ENCODE results near the gene AP1M1.
A peak's percentile ranks its signal among the peaks of the same experiment; 100 is the strongest.
"Not testable (repeated sequence)": the region's sequence is repeated elsewhere in the genome, so short reads cannot be mapped to it uniquely, and the experiment has no call there.

AP1M1 gene

DNA sequence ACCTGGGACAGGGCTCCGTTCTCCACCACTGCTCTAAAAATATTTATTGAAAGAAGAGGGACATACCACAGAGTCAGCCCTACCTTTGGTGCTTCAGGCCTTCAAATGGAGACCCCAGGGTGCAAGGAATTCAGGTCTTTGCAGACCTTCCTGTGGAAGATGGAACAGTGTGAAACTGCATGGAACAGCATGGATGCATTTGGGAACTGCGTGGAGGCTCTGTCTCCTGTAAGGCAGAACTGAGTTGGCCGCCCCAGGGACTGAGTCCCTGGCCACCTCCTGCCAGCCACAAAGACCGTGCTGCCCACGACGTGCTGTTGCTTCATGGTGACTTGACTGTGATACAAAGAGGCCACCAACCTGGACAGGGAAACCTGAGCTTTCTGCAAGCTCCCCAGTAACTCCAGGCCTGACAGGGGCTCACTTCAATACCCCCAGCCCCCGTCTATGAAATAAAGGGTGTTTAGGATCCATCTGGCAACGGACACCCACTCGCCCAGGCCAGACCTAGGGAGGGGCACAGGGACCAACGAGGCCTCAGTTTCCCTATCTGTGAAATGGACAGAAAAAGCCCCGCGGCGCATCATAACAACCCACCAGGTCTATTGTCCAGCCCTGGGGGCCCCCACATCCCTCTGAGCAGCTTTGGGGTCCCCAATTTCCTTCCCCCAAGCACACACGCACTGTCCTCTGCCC, 68.3 kb downstream of the AP1M1 start:
- no peak for DNase-seq

DNA sequence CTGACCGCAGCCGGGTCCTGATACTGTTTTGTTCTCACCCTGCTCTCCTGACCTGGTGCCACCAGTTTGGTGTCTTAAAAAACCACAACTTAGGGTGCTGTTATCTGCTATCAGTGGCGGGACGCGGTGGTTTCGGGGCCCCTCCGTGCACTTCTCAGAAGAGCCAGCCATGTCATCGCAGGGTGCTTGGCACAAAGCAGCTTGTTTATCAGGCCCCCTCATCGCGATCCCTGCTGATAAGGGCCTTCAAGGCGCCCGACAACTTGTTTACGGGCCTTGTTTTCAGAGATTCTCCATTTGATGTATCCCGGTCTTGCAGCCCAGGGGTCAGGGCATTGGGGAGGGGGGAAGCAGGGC, 68.9 kb downstream of the AP1M1 start:
- no peak for DNase-seq

DNA sequence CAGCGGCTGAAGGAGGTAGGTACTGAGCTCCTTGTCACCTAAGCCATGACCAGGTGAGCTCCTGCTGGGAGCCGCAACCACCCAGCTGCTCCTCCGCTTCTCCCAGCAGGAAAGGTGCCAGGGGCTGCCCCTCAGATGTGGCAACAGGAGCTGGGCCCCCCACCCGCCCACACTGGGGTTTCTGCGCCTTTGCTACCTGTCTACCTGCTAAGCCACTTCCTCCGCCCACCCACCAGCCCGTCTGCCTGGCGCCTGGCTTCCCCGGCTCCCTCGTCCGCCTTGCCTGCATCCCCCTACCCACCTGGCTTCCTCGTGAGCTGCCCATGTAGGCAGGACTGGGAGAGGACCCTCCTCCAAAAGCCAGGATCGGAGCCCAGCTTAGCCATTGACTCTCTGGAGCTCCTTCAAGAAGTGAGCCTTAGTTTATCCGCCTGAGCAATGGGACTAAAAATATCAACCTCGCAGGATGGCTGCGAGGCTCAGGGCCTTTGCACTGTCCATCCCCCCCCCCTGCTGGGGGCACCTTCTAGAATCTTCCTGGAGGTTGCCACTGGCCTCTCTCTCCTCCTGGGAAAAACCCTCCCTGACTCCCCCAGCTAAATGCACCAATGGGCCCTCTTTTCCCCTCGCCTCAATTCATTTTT, 71.1 kb downstream of the AP1M1 start:
- no peak for DNase-seq

DNA sequence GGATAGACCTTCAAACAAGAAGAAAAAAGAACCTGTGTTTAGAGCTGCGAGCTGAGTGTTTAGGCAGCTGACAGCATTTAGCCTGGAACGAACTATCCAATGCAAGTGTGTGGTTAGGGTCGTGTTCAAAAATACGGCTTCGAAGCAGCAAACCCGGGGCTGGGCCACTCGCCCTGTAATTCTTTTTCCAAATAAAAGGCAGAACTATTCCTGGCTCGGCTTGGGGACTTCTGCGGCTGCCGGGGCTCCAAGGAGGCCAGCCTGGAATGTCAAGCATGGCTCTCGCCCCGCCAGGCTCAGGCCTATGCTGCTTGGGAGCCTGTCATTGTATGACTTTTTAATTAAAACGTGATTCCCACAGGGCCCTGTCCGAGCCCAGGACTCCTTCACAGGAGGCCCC, 75.2 kb downstream of the AP1M1 start:
- DNase-seq: no peak

DNA sequence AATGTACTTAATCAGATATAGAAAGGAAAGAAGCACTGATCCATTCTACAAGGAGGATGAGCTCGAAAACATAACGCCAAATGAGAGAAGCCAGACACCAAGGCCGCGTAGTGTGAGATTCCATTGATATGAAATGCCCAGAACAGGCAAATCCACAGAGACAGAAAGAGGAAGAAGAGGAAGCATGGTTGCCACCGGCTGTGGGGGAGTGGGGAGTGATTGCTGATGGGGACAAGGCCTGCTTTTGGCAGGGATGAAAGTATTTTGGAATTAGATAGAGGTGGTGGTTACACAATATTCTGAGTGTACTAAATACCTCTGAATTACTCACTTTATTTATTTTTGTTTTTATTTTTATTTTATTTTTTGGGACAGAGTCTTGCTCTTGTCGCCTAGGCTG, 76.7 kb downstream of the AP1M1 start:
- DNase-seq: no peak

DNA sequence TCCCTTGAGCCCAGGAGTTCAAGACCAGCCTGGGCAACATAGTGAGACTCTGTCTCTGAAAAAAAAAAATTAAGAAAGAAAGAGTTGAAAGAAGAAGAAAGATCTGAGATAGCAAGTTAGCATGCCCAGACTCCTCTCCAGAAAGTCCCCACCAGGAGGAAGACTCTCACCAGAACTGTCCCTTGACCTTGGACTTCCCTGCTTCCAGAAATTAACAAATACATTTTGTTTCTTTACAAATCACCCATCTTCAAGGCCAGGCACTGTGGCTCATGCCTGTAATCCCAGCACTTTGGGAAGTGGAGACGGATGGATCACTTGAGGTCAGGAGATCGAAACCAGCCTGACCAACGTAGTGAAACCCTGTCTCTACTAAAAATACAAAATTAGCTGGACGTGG, 82.6 kb downstream of the AP1M1 start:
- no peak for DNase-seq

DNA sequence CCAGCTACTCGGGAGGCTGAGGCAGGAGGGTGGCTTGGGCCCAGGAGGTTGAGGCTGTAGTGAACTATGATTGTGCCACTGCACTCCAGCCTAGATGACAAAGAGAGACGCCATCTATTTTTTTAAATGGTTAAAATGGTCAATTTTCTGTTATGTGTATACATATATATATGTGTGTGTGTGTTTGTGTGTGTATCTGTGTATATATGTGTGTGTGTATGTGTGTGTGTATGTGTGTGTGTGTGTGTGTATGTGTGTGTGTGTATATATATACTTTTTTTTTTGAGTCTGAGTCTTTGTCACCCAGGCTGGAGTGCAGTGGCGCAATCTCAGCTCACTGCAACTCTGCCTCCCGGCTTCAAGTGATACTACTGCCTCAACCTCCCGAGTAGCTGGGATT, 84.0 kb downstream of the AP1M1 start:
- no peak for DNase-seq

DNA sequence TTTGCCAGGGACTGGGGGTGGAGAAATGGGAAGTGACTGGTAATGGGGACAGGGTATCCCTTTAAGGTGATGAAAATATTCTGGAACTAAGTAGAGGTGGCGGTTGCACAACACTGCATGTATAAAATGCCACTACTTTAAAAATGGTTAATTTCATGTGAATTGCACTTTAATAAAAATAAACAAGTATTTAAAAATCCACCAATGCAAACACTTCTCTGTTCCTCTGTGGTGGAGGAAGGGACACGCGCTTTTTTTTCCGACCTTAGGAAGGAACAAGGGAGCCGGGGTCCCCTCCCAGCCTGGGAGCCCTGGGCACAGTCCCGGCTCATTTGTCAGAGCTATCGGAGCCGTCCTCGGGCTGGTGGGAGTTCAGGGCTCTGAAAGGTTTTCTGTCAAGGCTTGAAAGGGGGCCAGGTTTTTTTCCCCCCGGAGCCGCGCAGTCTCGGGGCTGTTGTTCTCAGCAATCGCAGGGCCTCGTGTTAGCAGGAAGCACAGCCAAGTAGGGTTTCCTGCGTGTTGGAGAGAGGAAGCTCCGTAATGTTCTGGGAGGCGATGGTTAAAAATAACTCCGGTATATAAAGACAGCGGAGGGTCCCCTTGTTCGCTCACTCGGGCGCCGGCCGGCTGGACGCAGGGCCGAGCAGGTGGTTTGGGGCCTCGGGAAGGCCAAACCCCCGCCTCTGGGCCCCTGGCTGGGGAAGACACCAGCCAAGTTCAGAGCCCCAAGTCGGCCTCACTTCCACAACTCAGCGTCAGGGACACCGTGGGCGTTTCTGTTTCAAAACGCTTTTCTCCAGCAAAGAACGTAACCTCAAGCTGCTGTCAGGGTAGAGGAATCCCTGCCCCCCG, 85.7 kb downstream of the AP1M1 start:
- DNase-seq: no peak

DNA sequence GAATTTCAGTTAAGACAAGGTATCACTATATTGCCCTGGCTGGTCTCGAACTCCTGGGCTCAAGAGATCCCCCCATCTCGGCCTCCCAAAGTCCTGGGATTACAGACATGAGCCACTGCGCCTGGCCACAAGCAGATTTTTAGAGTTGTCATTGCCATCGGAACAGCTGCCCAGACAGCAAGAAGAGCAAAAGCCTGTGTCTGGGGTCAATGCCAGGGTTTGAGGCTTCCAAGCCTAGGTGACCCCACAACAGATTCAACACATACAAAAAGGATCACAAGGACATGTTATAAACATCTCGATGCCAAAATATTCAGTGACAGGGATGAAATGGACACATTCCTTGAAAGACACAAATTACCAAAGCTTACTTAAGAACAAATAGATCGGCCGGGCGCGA, 86.8 kb downstream of the AP1M1 start:
- no peak for DNase-seq

DNA sequence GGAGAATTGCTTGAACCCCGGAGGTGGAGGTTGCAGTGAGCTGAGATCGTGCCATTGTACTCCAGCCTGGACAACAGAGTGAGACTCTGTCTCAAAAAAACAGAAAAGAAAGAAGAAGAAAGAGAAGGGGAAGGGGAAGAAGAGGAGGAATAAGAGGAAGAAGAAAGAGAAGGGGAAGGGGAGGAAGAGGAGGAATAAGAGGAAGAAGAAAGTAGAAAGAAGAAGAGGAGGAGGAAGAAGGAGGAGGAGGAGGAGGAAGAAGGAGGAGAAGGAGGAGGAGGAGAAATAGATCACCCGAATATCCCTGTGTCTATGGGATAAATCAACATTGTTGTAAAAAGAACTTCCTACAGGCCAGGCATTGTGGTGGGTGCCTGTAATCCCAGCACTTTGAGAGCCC, 87.4 kb downstream of the AP1M1 start:
- DNase-seq: not testable (repeated sequence)

DNA sequence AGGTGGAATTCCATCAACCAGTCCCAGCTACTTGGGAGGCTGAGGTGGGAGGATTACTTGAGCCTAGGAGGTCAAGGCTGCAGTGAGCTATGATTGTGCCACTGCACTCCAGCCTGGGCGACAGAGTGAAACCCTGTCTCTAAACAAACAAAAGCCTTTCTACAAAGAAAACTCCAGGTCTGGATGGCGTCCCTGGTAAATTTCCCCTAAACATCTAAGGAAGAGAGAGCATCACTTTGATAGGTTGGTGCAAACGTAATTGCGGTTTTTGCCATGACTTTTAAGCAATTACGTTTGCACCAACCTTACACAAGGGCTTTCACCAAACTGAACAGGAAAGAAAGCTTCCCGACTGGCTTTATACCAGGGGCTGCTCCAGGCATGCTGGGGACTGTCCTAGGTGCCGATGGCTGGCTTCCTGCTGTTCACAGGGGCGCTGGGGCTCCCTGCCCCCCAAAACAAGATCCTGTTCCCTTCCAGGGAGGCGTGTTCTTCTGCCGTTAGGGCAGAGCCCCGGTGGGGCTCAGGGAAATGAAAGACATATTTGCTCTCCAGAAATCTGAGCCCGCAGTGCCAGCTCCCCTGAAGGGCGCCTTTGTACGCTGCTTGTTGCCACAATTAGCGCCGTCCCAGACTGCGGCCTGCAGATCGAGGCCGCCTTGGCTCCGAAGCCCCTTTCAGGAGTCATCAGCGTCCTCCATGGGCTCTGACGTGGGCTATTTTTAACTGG, 88.2 kb downstream of the AP1M1 start:
- DNase-seq: peak; percentile 15

DNA sequence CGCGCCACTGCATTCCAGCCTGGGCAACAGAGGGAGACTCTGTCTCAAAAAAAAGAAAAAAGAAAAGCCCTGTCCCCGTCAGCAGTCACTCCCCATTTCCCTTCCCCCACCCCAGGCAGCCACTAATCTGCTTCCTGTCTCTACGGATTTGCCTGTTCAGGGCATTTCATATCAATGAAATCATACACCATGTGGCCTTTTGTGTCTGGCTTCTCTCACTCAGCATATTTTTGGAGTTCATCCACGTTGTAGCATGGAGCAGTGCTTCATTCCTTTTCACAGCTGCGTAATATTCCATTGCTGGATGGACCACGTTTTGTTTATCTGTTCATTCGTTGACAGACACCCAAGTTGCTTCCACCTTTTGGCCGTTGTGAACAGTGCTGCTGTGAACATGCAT, 90.8 kb downstream of the AP1M1 start:
- DNase-seq: no peak

DNA sequence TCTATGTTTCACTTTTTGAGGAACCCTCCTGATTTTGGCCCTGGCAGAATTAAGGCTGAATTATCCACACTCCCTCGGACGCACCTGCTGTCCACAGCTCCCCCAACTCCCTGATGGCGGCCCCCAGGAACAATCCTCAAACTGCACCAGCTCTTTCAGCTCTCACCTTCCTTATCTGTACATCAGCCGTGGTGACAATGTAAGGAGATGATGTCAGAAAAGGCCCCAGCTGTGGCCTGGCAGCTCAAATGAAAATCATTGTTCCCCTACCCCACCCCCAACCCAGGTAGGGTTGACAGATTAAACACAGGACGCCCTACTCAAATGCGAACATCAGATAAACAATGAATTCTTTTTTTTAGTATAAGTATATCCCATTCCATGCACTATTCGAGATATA, 91.9 kb downstream of the AP1M1 start:
- DNase-seq: no peak

DNA sequence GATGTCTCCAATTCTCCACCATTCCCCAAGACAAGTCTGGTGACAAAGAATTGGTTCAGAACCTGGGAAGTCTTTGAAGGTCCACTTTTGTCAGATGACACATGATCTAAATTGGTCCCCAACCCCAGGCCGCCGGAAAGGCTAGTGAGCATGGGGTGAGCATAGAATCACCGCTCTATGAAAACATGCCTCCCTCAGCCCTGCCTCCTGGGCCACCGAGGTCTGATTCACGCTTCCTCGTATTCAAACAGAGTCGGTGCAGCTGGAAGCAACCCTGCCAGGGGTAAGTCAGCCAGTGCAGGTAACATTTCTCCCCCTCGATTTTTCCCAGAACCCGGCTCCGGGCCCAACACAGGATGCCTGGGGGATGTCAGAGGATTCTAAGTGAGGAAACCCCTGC, 93.0 kb downstream of the AP1M1 start:
- no peak for DNase-seq

DNA sequence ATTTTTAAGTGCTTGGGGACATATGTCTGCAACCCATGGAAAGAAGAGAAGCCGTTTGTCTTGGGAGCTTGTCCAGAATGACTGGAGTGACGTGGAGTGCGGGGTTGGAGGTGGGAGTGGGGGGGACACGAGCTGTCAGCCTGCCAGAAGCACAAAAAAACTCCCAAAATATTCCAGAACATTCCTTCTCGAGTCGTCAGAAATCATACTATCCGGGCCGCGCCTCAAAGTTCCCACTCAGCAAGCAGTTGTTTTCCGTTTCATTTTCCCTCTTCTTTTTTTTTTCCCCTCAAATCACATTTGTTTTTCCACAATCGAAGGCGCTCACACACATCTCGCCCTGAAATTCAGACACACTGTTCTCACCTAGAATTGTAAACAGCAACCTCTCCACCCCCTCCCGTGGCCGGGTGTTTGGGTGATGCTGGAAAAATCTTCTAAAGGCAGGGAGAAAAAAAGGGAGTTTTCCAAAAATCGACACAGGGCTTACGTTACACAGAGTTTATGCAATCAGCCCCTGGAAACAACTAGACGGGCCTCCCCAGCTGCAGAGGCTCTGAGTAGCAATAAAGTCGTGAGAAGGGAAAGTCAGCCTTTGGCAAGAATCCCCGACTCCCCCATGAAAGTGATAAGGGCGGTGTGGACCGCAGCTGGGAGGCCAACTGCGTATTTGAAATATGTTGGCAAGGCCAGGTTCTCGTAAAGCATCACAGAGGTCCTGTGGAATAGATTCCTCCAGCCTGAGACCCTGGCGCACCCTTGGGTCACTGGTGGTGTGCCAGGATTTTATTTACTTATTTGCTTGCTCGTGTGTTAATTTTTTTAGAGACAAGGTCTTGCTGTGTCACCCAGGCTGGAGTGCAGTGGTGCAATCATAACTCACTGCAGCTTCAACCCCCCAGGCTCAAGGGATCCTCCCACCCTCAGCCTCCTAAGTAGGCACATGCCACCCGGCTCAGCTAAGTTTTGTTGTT, 95.7 kb downstream of the AP1M1 start:
- DNase-seq: no peak

DNA sequence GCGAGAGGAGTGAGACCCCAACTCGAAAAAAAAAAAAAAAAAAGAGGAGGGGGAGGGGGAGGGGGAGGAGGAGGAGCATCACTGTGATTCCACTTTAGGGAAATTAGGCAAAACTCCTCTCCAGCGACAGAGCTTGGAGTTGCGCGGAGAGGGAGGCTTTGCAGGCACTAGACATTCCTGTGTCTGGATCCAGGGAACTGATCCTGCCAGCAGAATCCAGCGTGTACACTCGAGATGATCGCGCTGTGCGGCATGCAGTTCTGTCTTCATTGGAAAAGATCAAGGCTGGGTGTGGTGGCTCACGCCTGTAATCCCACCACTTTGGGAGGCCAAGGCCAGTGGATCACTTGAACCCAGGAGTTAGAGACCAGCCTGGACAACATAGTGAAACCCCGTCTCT, 97.3 kb downstream of the AP1M1 start:
- DNase-seq: no peak

Measured in NCI-H2227 treated with DMSO at 0.1 percent for 48 hours (cell line).